Stimulated activated CD4-positive, alpha-beta T cell treated with anti-CD3 and anti-CD28 coated beads, Interleukin-1b, Interleukin-23, amount 100 ng/mL, for 48 hours (primary cell): Measurements from ENCODE around the gene AP2M1.
"Not testable (repeated sequence)": the region's sequence is repeated elsewhere in the genome, so short reads cannot be mapped to it uniquely, and the experiment has no call there.

Source experiments
- DNase-seq: peaks from one replicate; pipeline ENCODE4 v3.0.0-alpha.2; 2020

AP2M1 gene

GRCh38 chr3:184174646-184175492 lies at the start of gene AP2M1:
AP2M1 (plus strand) TSS chr3:184174855; CDS start chr3:184176994, 2,139 bp downstream.
- peak; percentile 98 for DNase-seq

DNA sequence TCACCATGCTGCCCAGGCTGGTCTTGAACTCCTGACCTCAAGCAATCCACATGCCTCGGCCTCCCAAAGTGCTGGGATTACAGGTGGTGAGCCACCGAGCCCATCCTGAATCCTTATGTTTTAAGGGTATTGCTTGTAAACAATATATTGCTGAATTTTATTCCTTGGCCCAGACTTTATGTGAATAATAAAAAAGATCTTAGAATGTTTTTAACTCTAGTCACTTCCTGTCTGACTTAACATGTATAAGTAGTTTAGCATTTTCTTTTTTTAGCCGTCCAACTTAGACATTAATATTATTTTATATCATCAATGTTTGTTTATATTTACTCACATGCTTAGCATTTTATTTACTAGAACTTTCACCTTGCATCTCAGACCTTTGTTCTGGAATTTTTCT lies 48.6 kb upstream of the AP2M1 start:
- no peak for DNase-seq

- DNase-seq, result no peak
These were observed 45.6 kb upstream of the AP2M1 start for GRCh38 chr3:184129012-184129411.

DNA sequence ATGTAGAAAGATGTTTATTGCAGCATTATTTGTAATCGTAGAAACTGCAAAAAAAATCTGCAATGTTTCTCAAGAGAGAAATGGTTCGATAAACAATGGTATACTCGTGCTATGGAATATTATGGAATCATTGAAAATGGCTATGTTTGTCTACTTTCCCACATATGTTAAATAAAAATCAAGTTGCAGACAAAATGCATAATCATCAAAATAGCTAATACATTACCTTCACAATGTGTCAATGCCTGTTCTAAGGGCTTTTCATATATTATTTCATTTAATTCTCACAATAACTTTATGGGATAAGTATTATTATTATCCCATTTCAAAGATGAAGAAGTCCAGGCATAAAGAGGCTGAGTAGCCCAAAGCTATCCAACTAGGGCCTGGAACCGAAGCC lies 41.7 kb upstream of the AP2M1 start:
- DNase-seq, result no peak

DNA sequence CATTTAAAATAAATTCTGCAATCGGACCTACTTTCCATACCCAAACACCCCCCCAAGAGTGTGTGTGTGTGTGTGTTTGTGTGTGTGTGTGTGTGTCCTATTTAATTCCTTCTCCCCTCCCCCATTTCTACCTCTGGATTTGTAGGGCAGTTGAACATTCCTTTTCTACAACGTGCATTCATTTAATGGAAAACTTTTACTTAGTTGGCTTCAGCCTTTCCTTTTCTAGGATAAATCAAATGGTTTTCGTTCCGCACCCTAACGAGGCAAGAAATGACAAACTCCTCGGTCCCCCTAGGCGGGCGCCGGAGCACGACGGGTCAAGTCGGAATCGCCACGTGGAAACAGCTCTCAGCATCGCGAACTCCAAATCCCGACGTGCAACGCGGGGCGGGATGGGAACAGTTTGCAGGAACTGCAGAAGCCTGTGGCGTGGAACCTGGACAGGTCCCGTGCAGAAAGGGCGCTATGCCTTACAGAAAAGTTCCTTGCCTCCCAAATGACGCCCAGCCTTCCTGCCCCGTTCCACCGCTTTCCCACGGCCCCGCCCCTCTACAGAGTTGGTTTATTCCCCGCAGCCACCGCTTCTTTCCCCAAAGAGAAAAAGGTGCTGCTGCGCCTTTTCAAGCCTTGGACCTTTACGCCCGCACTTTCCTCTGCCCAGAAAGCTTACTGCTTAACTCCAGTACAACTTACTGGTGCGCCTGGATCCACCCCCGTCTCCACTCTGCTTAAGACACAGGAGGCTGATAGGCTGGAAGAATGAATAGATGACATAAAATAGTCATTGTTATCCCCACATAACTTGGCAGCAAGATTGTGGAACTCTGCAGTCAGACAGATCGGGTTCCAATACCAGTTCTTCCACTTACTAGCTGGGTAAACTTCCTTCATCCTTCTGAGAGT lies 40.6 kb upstream of the AP2M1 start:
- DNase-seq, result peak; percentile 63

DNA sequence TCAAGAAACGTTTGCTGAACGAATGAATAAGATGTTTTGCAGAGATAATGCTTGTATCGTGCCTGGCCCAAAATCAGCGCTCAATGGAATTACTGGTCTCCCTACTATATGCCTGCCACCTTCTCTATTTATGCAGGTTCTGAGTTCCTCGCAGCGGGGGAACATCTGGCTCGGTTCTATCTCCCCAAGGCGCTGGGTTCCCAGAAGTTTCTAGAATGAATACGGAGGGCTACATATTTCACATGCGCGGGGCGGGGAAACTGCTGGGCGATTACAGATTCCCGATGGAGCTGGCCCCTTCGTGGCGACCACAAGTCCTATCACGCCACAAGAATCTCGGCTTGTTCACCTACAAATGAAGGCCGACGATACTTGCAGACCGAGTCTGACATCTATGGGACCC lies 39.9 kb upstream of the AP2M1 start:
- DNase-seq, result no peak

- DNase-seq, result peak; percentile 88
These were observed 39.3 kb upstream of the AP2M1 start, which contains the start of gene EIF2B5 for GRCh38 chr3:184135149-184135910. EIF2B5 (plus strand) TSS chr3:184135358; CDS start chr3:184135386, 28 bp downstream.

- DNase-seq, result no peak
These were observed 38.8 kb upstream of the AP2M1 start for GRCh38 chr3:184135911-184136260.

DNA sequence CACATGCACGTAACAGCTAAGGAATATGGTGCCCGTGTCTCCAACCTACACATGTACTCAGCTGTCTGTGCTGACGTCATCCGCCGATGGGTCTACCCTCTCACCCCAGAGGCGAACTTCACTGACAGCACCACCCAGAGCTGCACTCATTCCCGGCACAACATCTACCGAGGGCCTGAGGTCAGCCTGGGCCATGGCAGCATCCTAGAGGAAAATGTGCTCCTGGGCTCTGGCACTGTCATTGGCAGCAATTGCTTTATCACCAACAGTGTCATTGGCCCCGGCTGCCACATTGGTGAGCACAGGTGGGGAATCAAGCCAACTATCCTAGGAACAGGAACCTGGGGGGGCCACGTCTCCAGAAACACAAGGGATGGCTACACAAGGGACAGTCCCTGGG lies 34.2 kb upstream of the AP2M1 start:
- DNase-seq, result no peak

DNA sequence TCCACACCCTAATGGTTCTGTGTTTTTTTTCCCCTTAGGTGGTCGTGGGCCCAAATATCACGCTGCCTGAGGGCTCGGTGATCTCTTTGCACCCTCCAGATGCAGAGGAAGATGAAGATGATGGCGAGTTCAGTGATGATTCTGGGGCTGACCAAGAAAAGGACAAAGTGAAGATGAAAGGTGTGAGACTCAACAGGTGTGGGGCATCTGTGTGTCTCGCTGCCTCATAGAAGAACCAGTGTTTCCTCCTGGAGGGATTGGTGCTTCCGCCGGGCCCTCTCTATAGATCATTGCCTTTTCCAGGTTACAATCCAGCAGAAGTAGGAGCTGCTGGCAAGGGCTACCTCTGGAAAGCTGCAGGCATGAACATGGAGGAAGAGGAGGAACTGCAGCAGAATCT lies 32.5 kb upstream of the AP2M1 start:
- no peak for DNase-seq

- no peak for DNase-seq
These were observed 31.3 kb upstream of the AP2M1 start for GRCh38 chr3:184143327-184143726.

GRCh38 chr3:184144505-184144904 lies 30.1 kb upstream of the AP2M1 start:
- DNase-seq, result no peak

DNA sequence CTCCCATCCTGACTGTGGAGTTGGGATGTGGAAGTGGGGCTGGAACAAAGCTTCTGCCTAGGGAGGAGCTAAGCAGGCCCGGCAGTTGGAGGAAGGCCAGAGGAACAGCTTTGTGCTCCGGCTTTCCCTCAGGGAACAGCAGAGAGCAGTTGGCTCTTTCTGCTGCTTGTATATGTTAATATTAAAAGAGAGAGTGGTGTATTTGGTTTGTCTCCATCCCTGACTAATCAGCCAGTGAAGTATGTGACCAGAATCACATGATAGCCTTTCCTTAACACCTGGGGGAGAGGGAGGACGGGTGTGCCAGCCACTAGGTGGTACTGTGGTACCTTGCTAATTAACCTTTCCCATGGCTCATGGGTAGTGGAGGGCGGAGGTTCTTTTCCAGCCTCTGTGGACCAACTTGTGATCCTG lies 29.5 kb upstream of the AP2M1 start:
- no peak for DNase-seq

GRCh38 chr3:184145751-184146270 lies 28.8 kb upstream of the AP2M1 start:
- DNase-seq, result no peak

DNA sequence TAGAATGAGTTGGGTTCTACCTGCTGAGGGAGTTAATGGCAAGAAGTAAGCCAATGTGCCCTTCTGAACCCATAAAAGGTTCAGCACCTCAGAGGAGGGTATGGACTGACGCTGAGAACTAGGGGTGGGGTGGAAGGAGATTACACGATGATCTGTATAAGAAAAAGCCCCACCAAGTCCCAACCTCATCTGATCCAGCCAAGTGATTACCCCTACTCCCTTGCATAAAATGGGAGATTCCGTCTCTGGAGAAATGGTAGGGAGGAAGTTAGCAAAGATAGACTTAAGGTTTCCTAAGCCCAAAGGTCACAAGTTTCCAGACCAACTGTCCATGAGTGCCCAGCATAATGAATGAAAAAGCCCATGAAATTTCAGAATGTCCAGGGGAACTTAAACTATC lies 26.6 kb upstream of the AP2M1 start:
- DNase-seq, result no peak

DNA sequence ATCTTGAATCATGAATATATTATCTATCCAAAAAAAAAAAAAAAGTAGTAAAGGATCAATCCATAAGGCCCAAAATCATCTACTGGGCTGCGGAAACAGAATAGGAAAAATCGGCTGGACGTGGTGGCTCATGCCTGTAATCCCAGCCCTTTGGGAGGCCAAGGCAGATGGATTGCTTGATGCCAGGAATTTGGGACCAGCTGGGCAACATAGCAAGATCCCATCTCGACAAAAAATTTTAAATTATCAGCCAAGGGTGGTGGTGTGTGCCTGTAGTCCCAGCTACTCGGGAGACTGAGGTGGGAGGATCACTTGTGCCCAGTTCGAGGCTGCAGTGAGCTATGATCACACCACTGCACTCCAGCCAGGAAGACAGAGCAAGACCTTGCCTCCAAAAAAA lies 25.5 kb upstream of the AP2M1 start:
- no peak for DNase-seq

DNA sequence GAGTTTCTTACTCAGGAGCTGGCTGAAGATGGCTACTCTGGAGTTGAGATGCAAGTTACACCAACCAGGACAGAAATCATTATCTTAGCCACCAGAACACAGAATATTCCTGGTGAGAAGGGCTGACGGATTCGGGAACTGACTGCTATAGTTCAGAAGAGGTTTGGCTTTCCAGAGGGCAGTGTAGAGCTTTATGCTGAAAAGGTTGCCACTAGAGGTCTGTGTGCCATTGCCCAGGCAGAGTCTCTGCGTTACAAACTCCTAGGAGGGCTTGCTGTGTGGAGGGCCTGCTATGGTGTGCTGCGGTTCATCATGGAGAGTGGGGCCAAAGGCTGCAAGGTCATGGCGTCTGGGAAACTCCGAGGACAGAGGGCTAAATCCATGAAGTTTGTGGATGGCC lies 24.9 kb upstream of the AP2M1 start:
- DNase-seq, result not testable (repeated sequence)

- DNase-seq, result no peak
These were observed 19.6 kb upstream of the AP2M1 start, which contains the start of gene DVL3 for GRCh38 chr3:184154885-184155643. DVL3 (plus strand) TSS chr3:184155377; CDS start chr3:184155636, 259 bp downstream.

DNA sequence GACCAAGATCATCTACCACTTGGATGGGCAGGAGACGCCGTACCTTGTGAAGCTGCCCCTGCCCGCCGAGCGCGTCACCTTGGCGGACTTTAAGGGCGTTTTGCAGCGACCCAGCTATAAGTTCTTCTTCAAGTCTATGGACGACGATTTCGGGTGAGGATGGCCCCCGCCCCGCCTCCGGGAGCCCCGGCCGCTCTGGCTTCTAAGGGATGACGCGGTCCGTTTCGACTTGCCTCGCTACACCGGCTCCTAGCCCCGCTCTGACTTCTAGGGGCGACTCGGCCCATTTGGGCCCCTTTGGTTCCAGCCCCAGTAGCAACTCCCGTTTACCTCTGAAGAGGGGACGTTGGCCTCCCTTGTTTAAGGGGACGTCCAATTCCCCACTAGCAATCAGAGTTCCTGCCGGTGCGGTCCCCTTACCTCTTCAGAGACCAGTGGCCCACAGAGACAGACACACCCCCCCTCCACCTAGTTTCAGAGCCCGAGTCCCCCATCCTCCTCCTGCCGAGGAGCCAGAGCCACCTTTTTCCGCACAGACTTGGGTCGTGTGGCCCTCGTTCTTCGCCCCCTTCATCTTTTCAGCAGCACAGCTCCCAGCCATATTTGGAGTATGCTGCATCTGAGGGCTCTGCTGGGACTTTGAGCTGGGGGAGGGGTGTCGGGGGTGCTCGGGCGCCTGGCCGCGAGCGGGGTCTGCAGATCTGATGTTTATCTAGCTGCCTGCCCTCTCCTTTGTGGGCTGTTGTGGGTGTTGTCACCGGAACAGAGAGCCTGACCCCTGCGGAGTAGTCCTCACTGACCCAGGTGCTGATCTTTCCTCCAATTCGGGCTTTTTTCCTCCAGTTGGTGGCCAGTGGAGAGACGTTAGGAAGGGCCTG lies 18.8 kb upstream of the AP2M1 start:
- DNase-seq, result peak; percentile 52

DNA sequence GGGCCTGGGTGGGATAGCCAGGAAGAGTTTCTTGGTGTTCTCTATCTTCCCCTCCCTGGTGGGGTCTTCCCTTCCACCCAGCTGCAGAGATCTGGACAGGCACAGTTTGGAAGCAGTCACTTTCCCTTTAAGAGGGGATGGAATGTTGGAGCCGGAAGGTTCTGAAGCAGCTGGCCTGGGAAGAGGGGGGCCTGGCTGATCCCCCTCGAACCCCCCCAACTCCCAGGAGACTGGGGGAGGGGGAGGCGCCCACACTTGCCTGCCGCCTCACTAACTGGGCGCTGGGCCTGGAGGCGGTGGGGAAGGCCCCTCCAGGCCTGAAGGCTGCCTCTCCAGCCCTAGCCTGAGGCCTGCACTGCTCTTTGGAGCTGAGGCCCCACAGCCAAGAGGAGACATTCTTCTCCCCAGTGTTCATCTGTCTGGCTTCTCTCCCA lies 18.1 kb upstream of the AP2M1 start:
- no peak for DNase-seq

- DNase-seq, result no peak
These were observed 17.4 kb upstream of the AP2M1 start for GRCh38 chr3:184157206-184157605.
